SK-N-DZ (cell line): ENCODE data around the gene ARSB.
"Not testable (repeated sequence)": the region's sequence is repeated elsewhere in the genome, so short reads cannot be mapped to it uniquely, and the experiment has no call there.

ENCODE experiments used
- DNase-seq: peaks from one replicate; pipeline ENCODE4 v3.0.0-alpha.2; 2015; ENCODE audit warnings: low spot score

Gene ARSB

GRCh38 chr5:78953092-78953800 is 31.9 kb downstream of the ARSB start:
- DNase-seq: no peak

- DNase-seq: no peak
Measured at GRCh38 chr5:78930721-78931120, 54.4 kb downstream of the ARSB start.

- no peak for DNase-seq
Measured at GRCh38 chr5:78929833-78930232, 55.3 kb downstream of the ARSB start.

- peak; percentile 33 for DNase-seq
Measured at GRCh38 chr5:78927657-78928282, 57.3 kb downstream of the ARSB start.

- DNase-seq: no peak
Measured at GRCh38 chr5:78926252-78926651, 58.9 kb downstream of the ARSB start.

GRCh38 chr5:78925129-78925876 is 59.8 kb downstream of the ARSB start:
- DNase-seq: no peak

GRCh38 chr5:78923622-78923970 is 61.5 kb downstream of the ARSB start:
- no peak for DNase-seq

- DNase-seq: no peak
Measured at GRCh38 chr5:78922879-78923621, 62.1 kb downstream of the ARSB start.

GRCh38 chr5:78920604-78921003 is 64.5 kb downstream of the ARSB start:
- DNase-seq: peak; percentile 29

- DNase-seq: no peak
Measured at GRCh38 chr5:78919796-78920195, 65.3 kb downstream of the ARSB start.

GRCh38 chr5:78916044-78916443 is 69.1 kb downstream of the ARSB start:
- no peak for DNase-seq

GRCh38 chr5:78915170-78915569 is 69.9 kb downstream of the ARSB start:
- no peak for DNase-seq

GRCh38 chr5:78912811-78913210 is 72.3 kb downstream of the ARSB start:
- DNase-seq: no peak

GRCh38 chr5:78912085-78912771 is 72.9 kb downstream of the ARSB start:
- peak; percentile 54 for DNase-seq

- DNase-seq: not testable (repeated sequence)
Measured at GRCh38 chr5:78909224-78909983, 75.7 kb downstream of the ARSB start.

- DNase-seq: peak; percentile 68
Measured at GRCh38 chr5:78908173-78909061, 76.7 kb downstream of the ARSB start.

- no peak for DNase-seq
Measured at GRCh38 chr5:78907255-78907891, 77.7 kb downstream of the ARSB start.

- DNase-seq: no peak
Measured at GRCh38 chr5:78905084-78905938, 79.8 kb downstream of the ARSB start.
